Smooth muscle cell (in vitro differentiated cells): ENCODE results near the gene PRADC1. TPM values are rescaled to one million over a fixed set of nuclear protein-coding genes. Genes with fewer than 3 reads are reported as not detected.

ENCODE experiments used
- DNase-seq: peaks from one replicate; lab custom pipeline; 2025; ENCODE audit not compliant: unreplicated experiment; lab: John Stamatoyannopoulos, UW
- H2AFZ ChIP-seq: fragments of 200-600 bp; sonication (generic); 2 replicates; pipeline ENCODE4 v1.6.0; 2016; ENCODE audit warnings: antibody characterized with exemption, low read depth, mild to moderate bottlenecking
- H3F3A ChIP-seq: fragments of 200-600 bp; sonication (generic); 2 replicates; pipeline ENCODE4 v1.6.0; 2017; ENCODE audit warnings: antibody characterized with exemption, low read depth
- H3K27ac ChIP-seq: fragments of 200-600 bp; sonication (generic); 2 replicates; pipeline ENCODE4 v1.5.1; 2016; ENCODE audit warnings: low read depth, mild to moderate bottlenecking
- H3K27me3 ChIP-seq: fragments of 200-600 bp; sonication (generic); 2 replicates; pipeline ENCODE4 v1.6.1; 2016; ENCODE audit warnings: low read depth, mild to moderate bottlenecking
- H3K36me3 ChIP-seq: fragments of 200-600 bp; sonication (generic); 2 replicates; pipeline ENCODE4 v1.5.1; 2016; ENCODE audit warnings: low read depth
- H3K4me1 ChIP-seq: fragments of 200-600 bp; sonication (generic); 2 replicates; pipeline ENCODE4 v1.5.1; 2016; ENCODE audit warnings: low read depth
- H3K4me2 ChIP-seq: fragments of 200-600 bp; sonication (generic); 2 replicates; pipeline ENCODE4 v1.6.0; 2016; ENCODE audit warnings: mild to moderate bottlenecking
- H3K4me3 ChIP-seq: fragments of 200-600 bp; sonication (generic); 2 replicates; pipeline ENCODE4 v1.5.1; 2016; ENCODE audit warnings: mild to moderate bottlenecking
- H3K79me2 ChIP-seq: fragments of 200-600 bp; sonication (generic); 2 replicates; pipeline ENCODE4 v1.6.0; 2016; ENCODE audit warnings: low read depth, mild to moderate bottlenecking
- H3K9ac ChIP-seq: fragments of 200-600 bp; sonication (generic); 2 replicates; pipeline ENCODE4 v1.6.0; 2016; ENCODE audit warnings: low read depth
- H3K9me3 ChIP-seq: fragments of 200-600 bp; sonication (generic); replicated peaks from 2 replicates; pipeline ENCODE4 v1.5.1; 2016; ENCODE audit warnings: low read depth
- H4K20me1 ChIP-seq: fragments of 200-600 bp; sonication (generic); 2 replicates; pipeline ENCODE4 v1.6.0; 2016; ENCODE audit warnings: low read depth
- CTCF ChIP-seq: fragments of 200-600 bp; sonication (generic); IDR thresholded peaks from 2 replicates; pipeline ENCODE4 v1.5.1; 2017; ENCODE audit warnings: borderline replicate concordance, mild to moderate bottlenecking, antibody characterized with exemption; ENCODE audit not compliant: insufficient read depth, poor library complexity, severe bottlenecking
- WGBS: methylation state at CpG from one replicate; pipeline ENCODE4 v1.1.7; 2016; ENCODE audit warnings: low lambda C conversion rate; 5-methylcytosine and 5-hydroxymethylcytosine counted together
- polyA plus RNA-seq: library from polyadenylated mRNA; unstranded; fragments of >200 nt; fragmentation: Nextera tagmentation; extraction: Ambion mirVana; gene quantifications from 2 replicates; pipeline ENCODE4 v1.2.1, GENCODE V29; 2016
- total RNA-seq: library from RNA; depleted of rRNA; stranded (reverse); fragments of >200 nt; gene quantifications from 2 replicates; pipeline ENCODE4 v1.2.3, GENCODE V29; 2014

Gene PRADC1
- total and polyA plus RNA-seq, 2 experiments from 2014 or later, result 24.0 to 51.4 TPM

DNA sequence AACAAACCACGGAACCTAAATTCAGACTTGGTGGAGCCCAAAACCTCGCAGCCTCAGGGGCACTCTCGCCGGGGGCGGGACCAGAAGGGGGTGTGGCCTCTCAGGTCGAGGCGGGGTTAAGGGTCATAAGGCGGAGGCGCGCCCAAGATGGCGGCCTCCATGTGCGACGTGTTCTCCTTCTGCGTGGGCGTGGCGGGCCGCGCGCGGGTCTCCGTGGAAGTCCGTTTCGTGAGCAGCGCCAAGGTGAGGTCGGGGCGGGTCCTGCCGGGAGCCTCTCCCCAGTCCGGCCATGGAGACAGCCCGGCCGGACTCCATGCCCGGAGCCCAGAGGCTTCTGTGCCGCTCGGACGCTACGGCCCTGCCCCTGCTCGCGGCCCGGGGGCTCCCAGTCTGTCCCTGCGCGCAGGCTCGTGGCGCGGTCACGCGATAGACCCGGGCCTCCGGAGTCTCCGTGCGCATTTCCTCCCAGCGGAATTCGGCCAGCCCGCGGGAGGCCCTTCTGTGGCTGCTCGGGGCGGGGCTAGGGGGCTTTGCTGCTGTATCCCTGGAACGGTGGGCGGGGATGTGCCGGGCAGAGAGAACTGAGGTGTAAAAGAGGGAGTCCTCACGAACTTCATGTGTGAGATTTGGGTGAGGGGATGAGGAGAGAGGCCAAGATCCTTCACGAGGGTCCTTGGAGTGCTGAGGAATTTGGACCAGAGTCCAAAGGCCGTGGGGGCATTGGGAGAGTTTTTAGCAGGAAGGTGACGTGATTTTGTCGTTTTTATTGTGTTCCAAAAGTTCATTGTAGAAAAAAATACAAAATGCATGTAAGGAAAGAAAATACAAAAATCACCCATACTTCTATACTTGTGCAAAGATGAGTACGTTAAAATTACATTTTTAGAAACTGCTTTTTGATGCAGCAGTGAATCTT lies 18.7 kb downstream of the PRADC1 start, which contains the start of gene SMYD5:
SMYD5 (plus strand) TSS at position 126 of the 916 bp plus-strand sequence; CDS start at position 148, 22 bp downstream.
- Histone ChIP-seq H4K20me1 (no peaks in the 10 kb centered on the region), H3F3A (peaks cover 7% of the 10 kb centered on the region), H3K9me3 (no peaks in the 10 kb centered on the region), H3K79me2 (peaks cover 29% of the 10 kb centered on the region), H3K4me3 (peak within 1 kb of the TSS; percentile 77), H2AFZ (peak within 1 kb of the TSS; percentile 78), H3K36me3 (no peaks in the 10 kb centered on the region), H3K9ac (peak within 1 kb of the TSS; percentile 87), H3K27me3 (peaks cover 2% of the 10 kb centered on the region), H3K27ac (peak within 1 kb of the TSS; percentile 77), H3K4me1 (peaks cover 9% of the 10 kb centered on the region), H3K4me2 (peak within 1 kb of the TSS; percentile 94)
- TF ChIP-seq CTCF, result no peak
- peak; percentile 89 for DNase-seq
- WGBS, result 2% methylated on average over 63 of the region's 64 CpGs

DNA sequence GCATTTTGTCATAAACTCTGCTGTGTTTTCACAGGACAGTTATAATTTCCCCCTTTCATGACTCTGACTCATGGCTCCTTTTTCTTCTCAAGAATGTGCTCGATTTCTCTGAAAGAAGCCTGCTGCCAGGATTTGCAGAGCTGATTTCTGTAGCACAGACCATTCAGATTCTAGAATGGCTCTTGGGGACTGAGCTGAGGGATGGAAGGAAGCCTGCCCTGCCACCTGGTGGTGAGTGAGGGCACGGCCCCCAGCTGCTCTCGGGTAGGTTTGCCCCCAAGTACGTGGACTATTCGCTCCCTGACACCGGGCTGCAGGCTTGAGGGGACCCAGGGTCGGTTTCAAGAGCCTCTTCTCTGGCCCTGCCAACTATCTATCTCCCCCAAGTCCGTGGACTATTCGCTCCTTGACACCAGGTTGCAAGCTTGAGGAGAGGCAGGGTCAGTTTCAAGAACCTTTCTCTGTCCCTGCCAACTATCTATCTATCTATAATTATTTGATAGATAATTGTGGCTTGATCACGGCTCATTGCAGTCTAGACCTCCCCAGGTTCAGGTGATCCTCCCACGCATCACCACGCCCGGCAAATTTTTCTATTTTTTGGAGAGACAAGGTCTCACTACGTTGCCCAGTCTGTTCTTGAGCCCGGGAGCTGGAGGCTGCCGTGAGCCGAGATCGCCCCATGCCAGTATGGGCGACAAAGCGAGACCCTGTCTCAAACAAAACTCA lies 20.4 kb downstream of the PRADC1 start:
- Histone ChIP-seq H3K27ac (peak overlapping the region; percentile 24), H4K20me1 (no peaks in the 10 kb centered on the region), H3K9ac (no peak overlapping the region), H2AFZ (no peak overlapping the region), H3F3A (peaks cover 7% of the 10 kb centered on the region), H3K36me3 (no peaks in the 10 kb centered on the region), H3K79me2 (peaks cover 29% of the 10 kb centered on the region), H3K4me2 (peak overlapping the region; percentile 68), H3K4me1 (peaks cover 9% of the 10 kb centered on the region), H3K27me3 (peaks cover 4% of the 10 kb centered on the region), H3K9me3 (no peaks in the 10 kb centered on the region), H3K4me3 (no peak overlapping the region)
- WGBS, result 52% methylated on average over 20 of the region's 20 CpGs
- DNase-seq, result peak; percentile 32
- TF ChIP-seq CTCF, result peak; percentile 86

- Histone ChIP-seq H4K20me1 (no peaks in the 10 kb centered on the region), H3K9me3 (no peaks in the 10 kb centered on the region), H3K27me3 (peaks cover 4% of the 10 kb centered on the region), H3K4me1 (peaks cover 9% of the 10 kb centered on the region), H3K36me3 (no peaks in the 10 kb centered on the region), H3K79me2 (peaks cover 24% of the 10 kb centered on the region), H3K9ac (no peak overlapping the region), H2AFZ (no peak overlapping the region), H3F3A (peaks cover 7% of the 10 kb centered on the region), H3K27ac (peak overlapping the region; percentile 24), H3K4me3 (no peak overlapping the region), H3K4me2 (no peak overlapping the region)
- WGBS, result 77% methylated on average over 7 of the region's 7 CpGs
- no peak for TF ChIP-seq CTCF
- no peak for DNase-seq
These were observed 21.0 kb downstream of the PRADC1 start for GRCh38 chr2:73212098-73212447.
